Measurements from ENCODE around the gene SBK1.

SBK1 gene

DNA sequence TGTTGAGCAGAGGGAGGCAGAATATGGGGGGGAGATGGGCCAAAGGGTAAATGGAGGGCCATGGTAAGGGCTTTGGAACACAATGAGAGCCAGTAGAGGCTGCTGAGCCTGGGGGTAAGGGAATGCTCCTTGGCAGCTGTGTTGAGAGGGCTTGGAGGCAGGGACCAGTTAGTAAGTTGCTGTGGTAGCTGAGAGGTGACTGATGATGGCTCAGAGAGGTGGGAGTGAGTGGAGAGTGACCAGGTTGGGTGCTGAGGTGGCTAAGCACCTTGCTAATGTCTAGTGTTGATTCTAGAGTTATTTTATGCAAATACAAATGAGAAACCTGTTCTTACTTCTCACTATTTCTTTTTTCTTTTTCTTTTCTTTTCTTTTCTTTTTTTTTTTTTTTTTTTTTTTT lies 10.8 kb downstream of the SBK1 start:
- no peak overlapping the region for H3K4me3 ChIP-seq (ENCODE audit: low read depth, low read length)

- no peak overlapping the region for H3K4me3 ChIP-seq (ENCODE audit: low read depth, low read length)
Measured at GRCh38 chr16:28304214-28304613, 11.9 kb downstream of the SBK1 start.

DNA sequence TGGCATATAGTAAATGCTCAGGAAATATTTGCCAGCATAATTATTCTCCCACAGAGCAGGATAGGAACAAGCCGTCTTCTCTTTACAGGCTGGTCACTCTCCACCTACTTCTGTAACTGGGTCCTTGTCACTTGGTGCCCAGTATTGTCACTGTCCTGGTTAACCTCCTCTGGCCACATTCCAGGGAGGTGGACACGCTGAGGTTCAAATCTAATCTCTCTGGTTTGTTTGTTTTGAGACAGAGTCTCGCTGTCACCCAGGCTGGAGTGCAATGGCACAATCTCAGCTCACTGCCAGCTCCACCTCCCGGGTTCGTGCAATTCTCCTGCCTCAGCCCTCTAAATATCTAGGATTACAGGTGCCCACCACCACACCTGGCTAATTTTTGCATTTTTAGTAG lies 15.6 kb downstream of the SBK1 start:
- H3K4me3 ChIP-seq (ENCODE audit: low read depth, low read length): no peak overlapping the region

DNA sequence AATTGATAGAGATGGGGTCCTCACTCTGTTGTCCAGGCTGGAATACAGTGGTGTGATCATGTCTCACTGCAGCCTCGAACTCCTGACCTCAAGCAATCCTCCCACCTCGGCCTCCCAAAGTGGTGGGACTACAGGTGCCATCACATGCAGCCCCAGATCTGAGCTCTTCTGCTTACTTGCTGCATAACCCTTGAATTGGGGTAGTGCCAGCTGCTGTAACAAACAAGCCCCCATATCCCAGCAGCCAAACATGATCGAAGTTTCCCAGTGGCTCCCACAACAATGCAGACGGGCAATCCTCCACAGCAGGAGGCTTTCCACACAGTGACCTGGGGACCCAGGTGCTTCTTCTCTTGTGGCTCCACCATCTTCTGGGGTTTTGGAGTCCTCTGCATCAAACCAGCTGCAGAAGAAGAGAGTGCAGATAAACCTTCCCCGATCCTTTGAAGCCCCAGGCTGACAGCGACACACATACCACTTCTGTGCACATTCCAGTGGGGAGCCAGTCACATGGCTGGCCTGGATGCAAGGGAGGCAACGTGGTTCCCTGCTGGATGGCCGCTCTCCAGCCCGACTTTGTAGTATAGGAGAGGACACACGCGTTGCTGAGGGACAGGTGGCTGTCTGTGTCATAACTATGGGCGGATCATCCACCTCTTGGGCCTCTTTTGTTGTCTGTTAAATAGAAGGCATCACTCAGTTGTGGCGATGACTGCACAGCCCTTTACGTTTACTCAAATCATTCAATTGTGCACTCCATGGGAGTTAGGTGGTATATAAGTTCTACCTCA lies 16.7 kb downstream of the SBK1 start:
- no peak overlapping the region for H3K4me3 ChIP-seq (ENCODE audit: low read depth, low read length)

- H3K4me3 ChIP-seq (ENCODE audit: low read depth, low read length): no peak overlapping the region
Measured at GRCh38 chr16:28309811-28310311, 17.5 kb downstream of the SBK1 start.

DNA sequence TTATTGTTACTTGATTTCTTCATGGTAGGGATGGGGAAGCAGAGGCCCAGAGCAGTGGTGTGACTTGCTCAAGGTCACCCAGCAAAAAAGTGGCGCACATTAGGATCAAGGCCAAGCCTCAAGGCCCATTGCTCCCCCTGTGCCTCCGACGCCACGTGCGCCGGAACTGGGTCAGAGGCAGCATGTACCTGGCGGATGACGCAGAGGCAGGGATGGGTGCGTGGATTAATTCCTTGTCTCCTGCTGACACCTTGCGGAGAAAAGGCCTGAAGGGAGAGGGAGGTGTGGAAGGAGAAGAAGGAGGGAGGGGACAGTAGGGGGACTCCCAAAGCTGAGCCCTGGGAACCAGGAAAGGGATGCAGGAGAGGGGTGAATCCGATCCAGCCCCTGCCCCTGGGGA lies 18.5 kb downstream of the SBK1 start:
- H3K4me3 ChIP-seq (ENCODE audit: low read depth, low read length): no peak overlapping the region

GRCh38 chr16:28311413-28311812 lies 19.1 kb downstream of the SBK1 start:
- no peak overlapping the region for H3K4me3 ChIP-seq (ENCODE audit: low read depth, low read length)

GRCh38 chr16:28311913-28312312 lies 19.6 kb downstream of the SBK1 start:
- H3K4me3 ChIP-seq (ENCODE audit: low read depth, low read length): no peak overlapping the region

DNA sequence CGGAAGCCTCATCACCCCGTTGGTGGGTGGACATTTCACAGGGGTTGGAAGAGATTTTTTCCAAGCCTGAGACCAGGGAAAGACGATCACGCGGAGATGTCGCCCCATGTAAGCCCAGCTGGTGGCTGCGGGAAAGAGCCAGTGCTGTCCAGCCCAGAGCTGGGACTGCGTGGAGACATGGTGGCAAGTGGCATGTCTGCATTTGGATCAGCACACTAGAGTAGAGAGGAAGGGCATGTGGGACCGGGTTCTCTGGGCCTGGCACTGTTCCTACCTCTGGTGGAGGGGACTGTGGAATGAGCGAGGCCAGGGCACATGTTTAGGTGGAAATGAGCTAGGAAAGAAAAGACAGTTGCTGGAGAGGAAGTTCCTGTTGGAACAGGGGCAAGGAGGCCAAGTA lies 20.0 kb downstream of the SBK1 start:
- H3K4me3 ChIP-seq (ENCODE audit: low read depth, low read length): no peak overlapping the region

GRCh38 chr16:28313587-28313986 lies 21.3 kb downstream of the SBK1 start:
- H3K4me3 ChIP-seq (ENCODE audit: low read depth, low read length): no peak overlapping the region

GRCh38 chr16:28316054-28316453 lies 23.7 kb downstream of the SBK1 start:
- no peak overlapping the region for H3K4me3 ChIP-seq (ENCODE audit: low read depth, low read length)

DNA sequence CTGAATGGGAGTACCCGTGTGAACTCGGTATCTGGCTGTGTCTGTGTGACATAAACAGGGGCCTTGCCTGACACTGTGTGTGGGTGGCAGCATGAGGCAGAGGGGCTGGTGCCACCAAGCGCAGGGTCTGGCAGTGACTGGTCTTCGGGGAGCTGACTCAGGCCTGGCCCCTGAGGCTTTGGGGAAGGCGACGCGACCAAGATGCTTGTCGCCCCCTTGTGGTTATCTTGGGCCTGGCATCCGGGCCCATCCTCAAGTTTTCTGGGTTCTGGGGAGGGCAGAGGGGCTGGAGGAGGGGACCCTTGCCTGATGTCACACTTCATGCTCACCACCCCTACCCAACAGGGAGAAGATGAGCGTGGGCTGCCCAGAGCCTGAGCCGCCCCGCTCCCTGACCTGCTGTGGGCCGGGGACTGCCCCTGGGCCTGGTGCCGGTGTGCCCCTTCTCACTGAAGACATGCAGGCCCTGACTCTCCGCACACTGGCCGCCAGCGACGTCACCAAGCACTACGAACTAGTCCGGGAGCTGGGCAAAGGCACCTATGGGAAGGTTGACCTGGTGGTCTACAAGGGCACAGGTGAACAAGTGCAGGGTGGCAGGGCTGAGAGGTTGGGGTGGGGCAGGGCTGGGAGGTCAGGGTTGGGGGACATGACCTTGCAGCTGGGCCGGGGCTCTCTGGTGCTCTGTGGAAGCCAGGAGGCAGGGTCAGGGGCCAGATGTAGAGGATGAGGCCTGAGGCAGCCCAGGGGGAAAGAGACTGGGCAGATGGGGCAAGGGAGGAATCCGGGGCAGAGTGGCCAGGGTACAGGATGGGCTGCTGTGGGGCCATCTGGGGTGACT lies 24.9 kb downstream of the SBK1 start:
- no peak overlapping the region for H3K4me3 ChIP-seq (ENCODE audit: low read depth, low read length)

- no peak overlapping the region for H3K4me3 ChIP-seq (ENCODE audit: low read depth, low read length)
Measured at GRCh38 chr16:28318042-28318744, 25.9 kb downstream of the SBK1 start.

DNA sequence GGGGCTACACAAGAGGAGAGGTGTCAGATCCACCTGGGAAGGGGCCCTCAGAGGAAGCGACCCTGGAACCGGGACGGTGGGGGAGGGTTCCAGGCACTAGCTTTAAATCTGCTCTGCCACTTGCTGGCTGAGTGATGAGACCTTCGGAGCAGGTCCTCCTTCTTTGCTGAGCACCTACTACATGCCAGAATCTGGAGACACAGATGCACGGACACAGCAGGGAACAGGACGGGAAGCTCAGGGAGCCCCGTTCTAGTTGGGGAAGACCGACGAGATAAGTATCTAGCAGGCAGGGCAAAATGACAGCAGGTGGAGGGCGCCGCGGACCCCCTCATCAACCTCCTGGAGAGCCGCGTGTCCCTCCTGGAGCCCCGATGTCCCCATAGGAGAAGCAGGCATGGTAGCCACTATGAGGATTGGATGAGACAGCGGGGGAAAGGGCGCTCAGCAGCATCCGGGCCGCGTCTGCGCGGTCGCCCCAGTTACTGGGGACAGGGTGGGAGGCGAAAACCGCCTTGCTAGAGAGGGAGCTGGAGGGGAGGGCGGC lies 27.2 kb downstream of the SBK1 start:
- no peak overlapping the region for H3K4me3 ChIP-seq (ENCODE audit: low read depth, low read length)

DNA sequence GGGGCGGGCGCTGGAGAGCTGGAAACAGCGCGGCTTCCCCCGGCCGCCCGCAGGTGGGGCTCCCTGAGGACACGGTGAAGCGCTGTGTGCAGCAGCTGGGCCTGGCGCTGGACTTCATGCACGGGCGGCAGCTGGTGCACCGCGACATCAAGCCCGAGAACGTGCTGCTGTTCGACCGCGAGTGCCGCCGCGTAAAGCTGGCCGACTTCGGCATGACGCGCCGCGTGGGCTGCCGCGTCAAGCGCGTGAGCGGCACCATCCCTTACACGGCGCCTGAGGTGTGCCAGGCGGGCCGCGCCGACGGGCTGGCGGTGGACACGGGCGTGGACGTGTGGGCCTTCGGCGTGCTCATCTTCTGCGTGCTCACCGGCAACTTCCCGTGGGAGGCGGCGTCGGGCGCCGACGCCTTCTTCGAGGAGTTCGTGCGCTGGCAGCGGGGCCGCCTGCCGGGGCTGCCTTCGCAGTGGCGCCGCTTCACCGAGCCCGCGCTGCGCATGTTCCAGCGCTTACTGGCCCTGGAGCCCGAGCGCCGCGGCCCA lies 27.8 kb downstream of the SBK1 start:
- H3K4me3 ChIP-seq (ENCODE audit: low read depth, low read length): no peak overlapping the region

DNA sequence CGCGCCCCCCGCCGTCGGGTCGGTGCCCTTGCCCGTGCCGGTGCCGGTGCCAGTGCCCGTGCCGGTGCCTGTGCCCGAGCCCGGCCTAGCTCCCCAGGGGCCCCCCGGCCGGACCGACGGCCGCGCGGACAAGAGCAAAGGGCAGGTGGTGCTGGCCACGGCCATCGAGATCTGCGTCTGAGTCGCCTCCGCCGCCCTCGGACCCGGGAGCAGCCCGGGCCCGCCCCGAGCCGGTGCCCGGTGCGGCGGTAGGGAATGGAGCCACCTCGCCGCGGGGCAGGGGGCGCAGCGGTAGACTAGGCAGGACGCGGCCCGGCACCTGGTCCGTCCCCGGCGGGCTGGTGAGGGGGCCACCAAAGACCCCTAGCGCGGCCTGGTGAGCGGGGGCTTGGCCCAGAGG lies 28.4 kb downstream of the SBK1 start:
- no peak overlapping the region for H3K4me3 ChIP-seq (ENCODE audit: low read depth, low read length)

- no peak overlapping the region for H3K4me3 ChIP-seq (ENCODE audit: low read depth, low read length)
Measured at GRCh38 chr16:28321700-28322411, 29.5 kb downstream of the SBK1 start.

- no peak overlapping the region for H3K4me3 ChIP-seq (ENCODE audit: low read depth, low read length)
Measured at GRCh38 chr16:28324235-28324886, 32.0 kb downstream of the SBK1 start.

- H3K4me3 ChIP-seq (ENCODE audit: low read depth, low read length): no peak overlapping the region
Measured at GRCh38 chr16:28324887-28325279, 32.6 kb downstream of the SBK1 start.
